Adrenal gland (tissue), 5 donors: Measurements from ENCODE around the gene CLRN2.

Source experiments
- POLR2A ChIP-seq, 2 donors: fragments of 450-650 bp; IDR thresholded peaks; one replicate each; pipeline ENCODE4 v1.6.1; 2017; ENCODE audit warnings: antibody characterized with exemption in 2 of 2, mild to moderate bottlenecking in 2 of 2, moderate library complexity in 1 of 2
- TF ChIP-seq, protein P1 (sequence below), 6 experiments: fragments of 450-650 bp in 4 of 6; fragments of 200-600 bp in 2 of 6; sonication (generic) in 1 of 6; IDR thresholded peaks; 1 replicate in 5 of 6; 2 replicates in 1 of 6; pipeline versions ENCODE4 v1.5.1 to v1.8.0; 2016 to 2021; ENCODE audit warnings: antibody characterized with exemption in 6 of 6, mild to moderate bottlenecking in 2 of 6, moderate library complexity in 1 of 6
- donor health status: DM: no; HTN: no; CAD: no.

GRCh38 chr4:17504081-17504480 is 10.9 kb upstream of the CLRN2 start:
- TF ChIP-seq, protein P1, sequence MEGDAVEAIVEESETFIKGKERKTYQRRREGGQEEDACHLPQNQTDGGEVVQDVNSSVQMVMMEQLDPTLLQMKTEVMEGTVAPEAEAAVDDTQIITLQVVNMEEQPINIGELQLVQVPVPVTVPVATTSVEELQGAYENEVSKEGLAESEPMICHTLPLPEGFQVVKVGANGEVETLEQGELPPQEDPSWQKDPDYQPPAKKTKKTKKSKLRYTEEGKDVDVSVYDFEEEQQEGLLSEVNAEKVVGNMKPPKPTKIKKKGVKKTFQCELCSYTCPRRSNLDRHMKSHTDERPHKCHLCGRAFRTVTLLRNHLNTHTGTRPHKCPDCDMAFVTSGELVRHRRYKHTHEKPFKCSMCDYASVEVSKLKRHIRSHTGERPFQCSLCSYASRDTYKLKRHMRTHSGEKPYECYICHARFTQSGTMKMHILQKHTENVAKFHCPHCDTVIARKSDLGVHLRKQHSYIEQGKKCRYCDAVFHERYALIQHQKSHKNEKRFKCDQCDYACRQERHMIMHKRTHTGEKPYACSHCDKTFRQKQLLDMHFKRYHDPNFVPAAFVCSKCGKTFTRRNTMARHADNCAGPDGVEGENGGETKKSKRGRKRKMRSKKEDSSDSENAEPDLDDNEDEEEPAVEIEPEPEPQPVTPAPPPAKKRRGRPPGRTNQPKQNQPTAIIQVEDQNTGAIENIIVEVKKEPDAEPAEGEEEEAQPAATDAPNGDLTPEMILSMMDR (IDR thresholded peaks at IDR 0.05): no peak
- TF ChIP-seq POLR2A (IDR thresholded peaks at IDR 0.05): no peak
